OCI-LY1 (cell line): ENCODE data around the gene EXOC6B.

Experiments
- EZH2 ChIP-seq: fragments of 200-600 bp; sonication (generic), shearing (Covaris generic); IDR thresholded peaks from 2 replicates; pipeline ENCODE4 v1.8.0; 2017; ENCODE audit warnings: borderline replicate concordance, mixed run types, mild to moderate bottlenecking, antibody characterized with exemption, low read length, moderate library complexity, mixed read lengths
- TF ChIP-seq, protein P1 (sequence below): fragments of 200-600 bp; sonication (generic), shearing (Covaris generic); IDR thresholded peaks from 2 replicates; pipeline ENCODE4 v1.5.1; 2017; ENCODE audit warnings: mild to moderate bottlenecking, antibody characterized with exemption, low read length, moderate library complexity, mixed read lengths

- TF ChIP-seq, protein P1, sequence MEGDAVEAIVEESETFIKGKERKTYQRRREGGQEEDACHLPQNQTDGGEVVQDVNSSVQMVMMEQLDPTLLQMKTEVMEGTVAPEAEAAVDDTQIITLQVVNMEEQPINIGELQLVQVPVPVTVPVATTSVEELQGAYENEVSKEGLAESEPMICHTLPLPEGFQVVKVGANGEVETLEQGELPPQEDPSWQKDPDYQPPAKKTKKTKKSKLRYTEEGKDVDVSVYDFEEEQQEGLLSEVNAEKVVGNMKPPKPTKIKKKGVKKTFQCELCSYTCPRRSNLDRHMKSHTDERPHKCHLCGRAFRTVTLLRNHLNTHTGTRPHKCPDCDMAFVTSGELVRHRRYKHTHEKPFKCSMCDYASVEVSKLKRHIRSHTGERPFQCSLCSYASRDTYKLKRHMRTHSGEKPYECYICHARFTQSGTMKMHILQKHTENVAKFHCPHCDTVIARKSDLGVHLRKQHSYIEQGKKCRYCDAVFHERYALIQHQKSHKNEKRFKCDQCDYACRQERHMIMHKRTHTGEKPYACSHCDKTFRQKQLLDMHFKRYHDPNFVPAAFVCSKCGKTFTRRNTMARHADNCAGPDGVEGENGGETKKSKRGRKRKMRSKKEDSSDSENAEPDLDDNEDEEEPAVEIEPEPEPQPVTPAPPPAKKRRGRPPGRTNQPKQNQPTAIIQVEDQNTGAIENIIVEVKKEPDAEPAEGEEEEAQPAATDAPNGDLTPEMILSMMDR: no peak
- TF ChIP-seq EZH2: no peak
Observed at GRCh38 chr2:72238311-72238710, 587.5 kb downstream of the EXOC6B start.
